HCEC 1CT (cell line): ENCODE measurements around the gene CARMIL1.

Source experiments
- DNase-seq: peaks from one replicate; pipeline ENCODE4 v3.0.0-alpha.2; 2017

CARMIL1 gene

DNA sequence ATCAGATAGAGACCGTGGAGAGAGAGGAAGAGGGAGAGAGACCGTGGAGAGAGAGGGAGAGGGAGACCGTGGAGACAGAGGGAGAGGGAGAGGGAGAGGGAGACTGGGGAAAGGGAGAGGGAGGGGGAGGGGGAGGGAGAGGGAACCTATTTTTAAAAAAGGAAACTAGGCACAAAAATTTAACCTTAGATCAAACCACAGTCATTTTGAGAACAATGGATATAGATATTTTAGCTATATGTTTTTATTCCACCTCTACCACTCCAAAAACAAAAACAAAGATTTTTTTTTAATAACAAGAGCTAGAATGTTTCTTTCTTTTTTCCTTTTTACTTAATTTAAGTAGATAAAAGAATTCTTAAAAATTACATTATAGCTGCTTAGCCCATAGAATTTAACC, 307.8 kb downstream of the CARMIL1 start:
- DNase-seq: no peak

DNA sequence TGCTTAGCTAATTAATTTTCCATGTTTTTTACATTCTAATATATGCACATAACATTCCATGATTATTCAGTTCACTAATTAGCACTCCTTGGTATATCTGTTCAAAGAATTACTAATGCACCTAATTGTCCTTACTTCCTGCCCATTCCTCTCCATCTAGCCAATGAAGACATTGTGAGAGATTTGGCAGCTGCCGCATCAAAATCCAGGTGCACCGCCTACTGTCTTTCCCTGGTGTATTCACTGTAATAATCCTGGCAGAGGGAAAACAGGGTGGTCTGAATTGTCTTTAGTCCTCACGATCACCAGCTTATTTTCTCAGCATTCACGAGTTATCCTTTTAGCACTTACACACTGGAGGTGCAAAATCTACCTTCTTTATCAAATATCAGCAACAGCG, 311.8 kb downstream of the CARMIL1 start:
- no peak for DNase-seq

DNA sequence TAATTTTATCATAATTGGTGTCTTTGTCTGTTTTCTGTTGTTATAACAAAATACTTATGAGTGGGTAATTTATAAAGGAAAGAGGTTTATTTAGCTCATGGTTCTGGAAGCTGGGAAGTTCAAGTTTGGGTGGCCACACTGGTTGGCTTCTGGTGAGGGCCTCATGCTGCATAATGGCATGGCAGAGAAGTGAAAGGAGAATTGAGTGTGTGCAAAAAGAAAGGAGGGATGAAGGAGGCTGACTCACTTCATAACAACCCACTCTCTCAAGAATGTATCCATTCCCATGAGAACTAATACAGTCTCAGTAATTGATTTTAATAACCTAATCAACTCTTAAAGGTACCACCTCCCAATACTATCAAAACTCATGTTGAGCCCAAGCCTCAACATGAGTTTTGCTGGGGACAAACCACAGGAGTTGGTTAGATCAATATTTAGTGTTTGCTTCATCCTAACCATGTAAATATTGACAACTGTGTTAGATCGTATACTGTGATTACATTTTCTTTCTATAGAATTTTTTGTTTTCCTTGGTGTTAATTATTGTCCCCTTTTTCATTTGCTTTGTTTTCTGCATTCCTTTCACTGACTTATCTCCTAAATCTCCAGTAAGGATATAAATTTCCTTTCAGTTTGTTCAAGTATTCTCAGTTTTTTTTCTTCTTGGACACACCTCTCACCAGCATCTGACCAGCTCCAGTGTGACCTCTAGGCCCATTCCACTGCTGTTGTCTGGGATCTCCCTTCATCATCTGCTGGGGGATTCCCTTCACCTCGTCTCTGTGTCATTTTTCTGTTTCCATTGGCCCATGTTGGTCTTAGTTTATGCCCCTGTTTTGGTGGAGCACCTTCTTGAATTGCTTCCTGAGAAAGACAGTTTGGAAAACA, 318.0 kb downstream of the CARMIL1 start:
- no peak for DNase-seq

DNA sequence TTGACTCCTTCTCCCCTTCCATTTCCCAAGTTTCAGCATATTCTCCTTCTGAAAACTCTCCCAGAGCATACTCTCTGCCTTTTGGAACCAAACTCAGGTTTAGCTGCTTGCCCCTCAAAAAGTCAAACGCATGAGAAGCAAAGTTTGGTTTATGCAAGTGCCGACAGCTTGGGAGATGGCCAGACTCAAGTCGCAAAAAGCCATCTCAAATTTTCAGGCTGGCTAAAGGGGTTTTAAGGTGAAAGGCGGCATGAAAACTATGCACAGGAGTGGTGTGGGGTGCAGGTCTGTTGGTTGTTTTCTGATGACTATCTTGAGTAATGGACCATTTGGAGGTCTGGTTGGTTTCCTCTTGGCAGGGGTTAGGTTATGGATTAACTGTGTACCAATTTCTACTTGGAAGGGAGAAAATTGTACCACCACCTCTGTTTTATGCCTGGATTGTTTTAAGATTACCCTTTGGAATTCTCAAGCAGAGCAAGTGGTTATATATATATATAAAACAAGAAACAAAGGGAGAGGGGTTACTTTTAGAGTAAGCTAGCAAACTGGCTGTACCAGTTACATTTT, 320.4 kb downstream of the CARMIL1 start:
- DNase-seq: no peak

DNA sequence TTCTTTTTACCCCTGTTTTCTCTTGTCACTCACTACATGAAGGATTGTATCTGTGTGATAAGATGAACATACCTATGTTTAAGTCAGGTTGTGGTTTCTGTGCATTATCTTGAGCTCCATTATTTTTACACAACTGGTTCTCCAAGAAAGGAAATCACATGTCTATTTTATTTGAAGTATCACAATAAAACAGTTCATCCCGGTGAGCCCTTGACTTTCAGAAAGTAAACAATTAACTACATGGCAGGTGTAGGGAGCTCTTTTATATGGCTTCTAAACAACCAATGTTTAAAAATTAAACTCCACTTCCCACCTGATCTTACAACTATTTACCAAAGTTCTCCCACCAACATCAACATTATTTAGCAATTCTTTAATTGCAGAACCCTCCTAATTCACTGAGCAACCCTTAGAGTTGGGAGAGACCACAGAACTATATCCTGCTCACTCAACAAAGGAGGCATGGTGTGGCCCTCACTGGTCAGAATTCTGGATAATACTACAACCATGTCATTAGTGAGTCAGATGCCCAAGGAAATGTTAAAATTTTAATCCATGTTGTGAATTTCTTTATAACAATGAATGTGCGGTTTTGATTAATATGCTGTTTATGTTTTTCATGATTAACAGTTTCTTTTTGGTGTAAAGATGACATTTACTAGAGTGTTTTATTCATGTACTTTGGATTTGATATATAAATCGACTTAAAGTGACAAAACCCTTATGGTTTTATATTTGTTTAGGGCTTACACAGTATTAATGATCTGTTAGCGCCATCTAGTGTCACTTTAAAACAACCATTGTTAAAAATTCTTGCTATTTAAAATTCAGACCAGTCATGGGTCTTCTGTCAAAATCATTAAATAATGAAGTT, 322.9 kb downstream of the CARMIL1 start:
- DNase-seq: peak; percentile 54

DNA sequence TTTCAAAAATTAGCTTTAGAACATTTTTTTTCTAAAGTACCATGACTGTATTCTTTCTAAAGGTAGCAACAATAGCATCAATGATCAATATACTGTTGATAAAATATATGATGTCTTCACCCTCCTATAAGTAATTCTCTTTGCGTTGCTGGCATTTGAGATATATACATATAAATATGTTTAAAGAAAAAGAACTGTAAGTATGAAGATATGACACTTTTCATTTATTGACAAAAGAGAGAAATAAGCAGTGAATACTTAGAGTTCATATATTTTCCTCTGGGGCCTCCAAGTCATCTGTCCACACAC, 323.5 kb downstream of the CARMIL1 start:
- DNase-seq: no peak

DNA sequence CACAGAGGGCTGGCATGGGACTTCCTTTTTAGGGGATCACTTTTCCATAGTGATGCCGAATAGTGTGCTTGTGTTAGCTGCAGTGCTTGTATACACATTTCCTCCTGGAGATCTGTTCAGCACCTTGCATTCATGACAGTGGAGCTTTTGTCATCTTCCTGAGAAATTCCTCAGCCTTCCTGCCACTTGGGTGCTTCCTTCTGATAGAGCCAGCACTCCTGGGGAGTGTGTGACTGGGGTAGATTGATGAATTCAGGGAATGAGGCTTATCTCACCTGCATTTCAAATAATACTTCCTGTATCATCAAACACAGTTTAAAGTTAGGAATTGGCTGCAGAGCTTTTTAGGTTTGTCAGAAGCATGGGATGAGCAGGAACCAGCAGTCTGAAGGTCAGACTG, 324.1 kb downstream of the CARMIL1 start:
- DNase-seq: no peak

DNA sequence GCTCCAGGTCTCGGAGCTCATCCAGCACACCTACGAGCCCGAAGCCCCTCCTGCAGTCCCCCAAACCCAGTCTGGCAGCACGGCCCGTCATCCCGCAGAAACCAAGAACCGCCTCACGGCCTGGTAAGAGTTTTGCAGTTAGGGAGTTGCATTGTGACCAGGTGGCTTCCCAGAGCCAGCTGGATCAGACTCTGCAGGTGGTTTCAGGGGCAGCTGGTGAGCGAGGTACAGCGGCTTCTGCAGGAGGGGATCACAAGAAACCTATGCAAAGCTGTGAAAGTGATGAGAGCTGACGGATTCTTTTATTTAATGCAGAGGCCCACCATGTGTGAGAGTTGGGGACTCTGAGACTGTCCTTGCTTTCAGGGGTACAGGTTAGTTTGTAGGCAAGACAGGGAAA, 327.0 kb downstream of the CARMIL1 start:
- DNase-seq: no peak

DNA sequence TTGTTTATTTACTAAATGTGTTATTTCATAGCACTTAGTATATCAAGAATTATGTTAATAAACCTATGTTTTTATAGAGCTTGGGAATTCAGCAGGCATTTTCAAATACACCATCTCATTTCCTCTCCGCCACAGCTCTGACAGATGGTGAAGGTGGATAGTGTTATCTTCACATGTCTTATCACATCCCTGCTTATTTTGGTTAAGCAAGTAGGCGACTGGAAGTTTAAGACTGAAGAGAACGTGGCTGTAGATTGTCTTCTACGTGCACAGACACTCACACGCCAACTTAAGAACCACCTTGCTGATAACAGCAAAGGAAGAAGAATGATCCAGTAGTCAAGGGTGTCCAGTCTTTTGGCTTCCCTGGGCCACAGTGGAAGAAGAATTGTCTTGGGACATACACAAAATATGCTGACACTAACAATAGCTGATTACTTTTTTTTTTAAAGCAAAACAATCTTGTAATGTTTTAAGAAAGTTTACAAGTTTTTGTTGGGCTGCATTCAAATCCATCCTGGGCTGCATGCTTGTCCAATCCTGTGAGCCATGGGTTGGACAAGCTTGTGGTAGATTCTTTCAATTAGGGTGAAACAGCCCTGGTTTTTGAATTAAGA, 329.5 kb downstream of the CARMIL1 start:
- DNase-seq: no peak

DNA sequence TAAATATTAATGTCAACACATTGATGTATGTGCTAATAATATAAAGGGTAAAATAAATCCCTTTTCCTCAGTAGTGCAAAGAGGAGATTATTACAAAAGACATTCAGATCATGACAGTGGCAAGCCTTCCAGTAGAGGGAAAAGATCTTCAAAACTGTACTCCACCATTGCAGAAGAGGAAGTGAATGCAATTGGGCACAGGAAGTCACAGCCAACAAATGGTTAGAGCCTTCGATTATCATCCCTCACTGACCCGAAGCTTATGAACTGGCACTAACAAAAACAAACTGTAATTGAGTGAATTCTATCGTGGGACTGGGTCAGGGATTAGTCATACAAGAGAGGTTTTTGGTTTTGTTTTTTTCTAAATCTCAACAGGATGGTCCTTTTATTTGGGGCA, 333.5 kb downstream of the CARMIL1 start:
- no peak for DNase-seq

DNA sequence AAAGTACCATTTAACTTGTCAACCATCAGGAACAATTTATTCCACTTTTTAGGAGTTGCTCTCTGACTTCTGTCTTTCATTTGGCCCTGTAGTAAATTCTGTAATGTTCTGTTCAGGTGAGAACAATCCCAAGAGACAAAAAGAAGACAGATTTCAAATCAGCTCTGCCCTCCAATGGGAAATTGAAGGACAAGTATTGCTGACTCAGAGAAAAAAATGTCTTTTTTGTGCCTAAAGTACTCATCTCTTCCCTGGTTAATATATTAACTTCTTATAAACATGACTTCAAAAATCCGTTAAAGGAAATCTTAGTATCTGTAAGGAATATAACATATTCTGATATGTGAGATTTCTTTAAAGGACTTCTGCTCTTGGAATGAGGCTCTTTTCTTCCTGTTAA, 334.2 kb downstream of the CARMIL1 start:
- DNase-seq: no peak

DNA sequence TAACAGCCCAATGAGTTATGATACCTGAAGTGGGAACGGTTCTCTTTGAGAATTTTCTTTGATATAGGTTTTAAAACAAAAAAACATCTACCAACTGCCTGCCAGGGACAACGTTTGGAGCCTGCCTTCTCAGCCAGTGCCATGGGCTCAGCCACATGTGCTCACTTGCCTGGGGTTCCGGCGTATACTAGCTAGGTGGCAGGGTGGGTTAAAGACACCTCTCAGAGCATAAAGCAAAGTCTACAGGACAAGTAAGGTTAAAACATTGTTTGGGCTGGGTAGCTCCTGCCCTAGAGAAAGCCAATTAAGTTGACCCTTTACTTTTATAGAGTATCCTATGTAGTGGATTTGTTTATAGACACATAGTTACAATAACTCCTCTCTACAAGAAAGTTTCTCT, 334.9 kb downstream of the CARMIL1 start:
- no peak for DNase-seq

DNA sequence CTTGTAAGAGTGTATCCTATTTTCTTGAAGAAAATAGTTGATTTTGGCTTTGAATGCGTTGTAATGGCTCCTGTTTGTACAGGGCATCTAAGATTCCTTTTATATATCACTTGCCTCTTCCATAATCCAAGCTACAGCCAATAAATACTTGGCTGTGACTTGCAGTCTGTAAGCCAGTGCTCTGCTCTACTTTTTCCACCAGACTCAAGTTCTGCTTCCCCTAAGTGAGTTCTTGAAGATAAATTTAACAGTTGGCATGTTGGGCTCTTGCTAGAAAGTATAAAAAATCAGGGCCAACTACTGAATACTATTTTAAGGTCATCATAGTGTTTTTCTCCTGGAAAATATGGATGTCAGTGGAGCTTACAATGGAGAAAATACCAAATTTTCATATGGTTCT, 336.3 kb downstream of the CARMIL1 start:
- DNase-seq: no peak

DNA sequence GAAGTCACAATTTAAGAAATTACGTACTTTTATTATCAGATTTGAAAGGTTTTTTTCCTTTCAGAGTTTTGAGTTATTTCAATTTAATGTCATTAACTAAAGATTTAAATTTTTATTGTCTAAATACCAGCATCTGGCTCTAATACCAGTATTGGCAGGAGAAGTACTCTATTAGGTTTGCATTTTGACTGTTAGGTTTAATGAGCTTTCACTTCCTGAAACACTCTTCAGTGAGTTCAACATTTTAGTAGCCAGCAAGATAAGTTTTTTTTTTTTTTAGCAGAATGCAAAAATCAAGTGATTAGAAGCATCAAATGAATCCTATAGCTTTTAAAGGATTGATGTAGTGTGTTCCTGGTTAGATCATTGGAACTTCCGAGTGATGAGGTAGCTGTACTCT, 338.8 kb downstream of the CARMIL1 start:
- no peak for DNase-seq

DNA sequence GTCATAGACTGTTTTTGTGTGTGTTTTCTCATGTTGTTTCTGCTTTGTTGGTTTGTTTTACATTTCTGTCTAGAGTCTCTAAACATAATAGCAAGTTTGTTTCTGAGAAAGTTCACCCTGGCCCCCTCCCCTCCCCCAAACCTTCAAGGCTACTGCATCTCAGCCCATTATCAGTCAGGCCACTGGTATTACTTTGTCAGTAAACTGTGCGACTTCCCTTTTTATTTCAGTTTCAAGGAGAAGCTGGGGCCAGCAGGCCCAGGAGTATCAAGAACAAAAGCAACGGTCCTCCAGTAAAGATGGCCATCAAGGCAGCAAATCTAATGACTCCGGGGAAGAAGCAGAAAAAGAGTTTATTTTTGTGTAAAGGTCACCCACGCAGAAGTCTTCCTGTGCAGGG, 340.0 kb downstream of the CARMIL1 start:
- no peak for DNase-seq

DNA sequence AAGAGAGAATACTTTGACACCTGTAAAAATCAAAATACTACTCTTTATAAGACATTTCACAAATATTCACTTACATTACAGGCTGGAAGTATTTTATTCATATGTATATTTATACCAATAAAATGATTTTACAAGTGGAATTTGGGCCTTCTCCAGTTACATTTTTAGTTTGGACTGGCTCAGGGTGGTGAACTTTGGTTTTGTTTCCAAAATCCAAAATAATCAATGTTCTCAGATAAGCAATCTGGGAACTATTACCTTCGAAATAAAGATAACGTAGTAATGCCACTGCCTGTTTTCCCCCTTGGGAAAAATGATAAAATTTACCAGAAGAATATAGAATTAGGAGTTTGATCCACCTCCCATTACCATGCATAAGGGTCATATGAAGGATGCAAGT, 341.2 kb downstream of the CARMIL1 start:
- no peak for DNase-seq

DNA sequence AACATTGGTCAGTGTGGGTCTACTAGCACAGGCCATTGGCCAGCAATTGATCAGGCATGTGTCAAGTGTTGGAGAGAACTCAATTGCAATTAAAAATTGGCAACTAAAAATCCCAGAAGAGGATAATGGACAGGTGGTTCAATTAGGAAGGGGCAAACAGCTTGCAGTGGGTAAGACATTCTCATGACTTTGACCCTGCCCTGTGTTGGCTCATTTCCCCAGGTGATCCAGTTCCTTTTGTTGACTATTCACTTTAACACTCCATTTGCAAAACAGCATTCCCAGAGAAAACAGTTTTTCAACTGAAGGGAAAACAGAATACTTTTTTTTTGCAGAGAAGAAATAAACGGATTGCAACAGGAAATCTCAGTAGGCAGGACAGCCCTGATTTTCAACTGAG, 343.9 kb downstream of the CARMIL1 start:
- DNase-seq: no peak

DNA sequence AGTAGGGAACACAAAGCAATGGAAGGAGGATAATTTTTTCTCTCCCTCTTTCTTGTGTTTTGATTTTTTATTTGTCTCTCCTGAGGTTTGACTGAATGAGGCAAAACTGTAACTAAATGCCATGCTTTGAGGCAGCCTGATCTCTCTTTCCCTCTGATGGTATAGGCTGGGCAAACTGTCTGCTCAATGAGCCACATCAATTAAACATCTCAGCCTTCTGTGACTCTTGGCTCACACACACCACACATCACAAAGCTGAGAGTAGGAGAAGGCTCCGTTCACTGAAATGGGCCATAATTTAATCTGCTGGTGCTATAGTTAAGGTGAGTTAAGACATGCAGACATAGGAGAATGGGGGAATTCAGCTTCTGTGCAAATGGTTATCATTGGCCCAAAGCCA, 344.7 kb downstream of the CARMIL1 start:
- DNase-seq: no peak

DNA sequence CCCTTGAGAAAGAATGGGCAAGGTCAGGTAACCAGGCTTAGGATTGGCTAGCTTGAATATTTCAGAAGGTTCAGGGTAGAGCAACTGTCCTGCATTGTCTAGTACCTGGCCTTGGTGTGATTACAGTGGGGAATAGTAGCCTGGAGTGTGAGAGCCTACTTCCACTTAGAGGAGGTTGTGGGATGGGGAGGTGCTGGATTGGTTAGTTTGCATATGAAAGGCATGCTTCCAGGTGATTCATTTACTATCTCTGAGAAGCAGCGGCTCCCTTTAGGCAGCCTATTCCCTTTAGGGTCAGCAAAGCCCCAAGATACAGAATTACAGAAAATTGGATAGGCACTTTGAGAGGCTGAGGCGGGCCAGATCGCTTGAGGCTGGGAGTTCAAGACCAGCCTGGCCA, 347.8 kb downstream of the CARMIL1 start:
- no peak for DNase-seq

DNA sequence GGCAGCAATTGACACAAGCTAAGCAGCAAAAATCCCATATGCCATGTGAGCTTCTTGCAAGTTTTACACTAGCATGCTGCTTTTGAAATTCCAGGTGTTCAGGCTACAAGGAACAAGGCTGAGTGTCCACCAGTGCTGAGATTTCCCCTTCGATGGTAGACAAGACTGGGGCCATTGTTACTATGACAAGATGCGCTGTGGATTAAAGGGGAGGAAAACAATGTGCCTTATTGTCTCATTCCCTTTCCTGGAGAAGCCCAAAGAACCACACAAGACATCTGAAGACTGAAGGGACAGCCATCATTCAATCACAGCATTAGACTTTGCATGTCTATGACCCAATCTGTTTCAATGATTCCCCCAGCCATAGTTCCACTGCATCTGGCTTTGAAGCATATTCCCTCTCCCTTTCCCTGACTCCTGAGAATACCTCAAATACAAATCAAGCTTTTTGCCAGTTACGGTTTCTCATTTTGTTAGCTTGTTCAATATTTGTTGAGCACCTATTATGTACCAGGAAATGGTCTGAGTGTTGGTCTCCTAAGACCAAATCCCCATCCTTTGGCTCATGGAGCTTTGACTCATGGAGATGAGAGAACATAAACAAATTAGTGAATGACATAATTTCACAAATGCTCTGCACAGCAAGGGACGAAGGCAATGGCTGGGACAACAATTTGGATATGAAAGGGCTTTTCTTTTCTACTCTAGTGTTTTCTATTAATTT, 349.5 kb downstream of the CARMIL1 start:
- no peak for DNase-seq

DNA sequence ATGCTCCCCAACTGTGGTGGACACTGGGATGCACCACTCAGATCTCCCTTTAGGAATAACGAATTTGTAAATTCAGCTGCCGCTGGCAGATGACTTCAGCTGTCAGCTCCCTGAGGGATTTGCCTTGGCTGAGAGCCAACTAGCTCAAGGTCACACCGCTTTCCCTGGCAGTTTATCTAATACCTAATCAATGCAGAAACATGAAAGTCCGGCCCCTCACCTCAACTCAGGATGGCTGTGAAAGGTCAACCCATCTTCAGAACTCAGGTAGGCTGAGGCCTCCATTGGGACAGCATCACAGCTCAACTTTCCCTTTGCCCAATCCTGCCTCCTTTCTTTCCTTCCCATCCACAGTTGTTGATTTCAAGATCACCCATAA, 350.0 kb downstream of the CARMIL1 start:
- no peak for DNase-seq

DNA sequence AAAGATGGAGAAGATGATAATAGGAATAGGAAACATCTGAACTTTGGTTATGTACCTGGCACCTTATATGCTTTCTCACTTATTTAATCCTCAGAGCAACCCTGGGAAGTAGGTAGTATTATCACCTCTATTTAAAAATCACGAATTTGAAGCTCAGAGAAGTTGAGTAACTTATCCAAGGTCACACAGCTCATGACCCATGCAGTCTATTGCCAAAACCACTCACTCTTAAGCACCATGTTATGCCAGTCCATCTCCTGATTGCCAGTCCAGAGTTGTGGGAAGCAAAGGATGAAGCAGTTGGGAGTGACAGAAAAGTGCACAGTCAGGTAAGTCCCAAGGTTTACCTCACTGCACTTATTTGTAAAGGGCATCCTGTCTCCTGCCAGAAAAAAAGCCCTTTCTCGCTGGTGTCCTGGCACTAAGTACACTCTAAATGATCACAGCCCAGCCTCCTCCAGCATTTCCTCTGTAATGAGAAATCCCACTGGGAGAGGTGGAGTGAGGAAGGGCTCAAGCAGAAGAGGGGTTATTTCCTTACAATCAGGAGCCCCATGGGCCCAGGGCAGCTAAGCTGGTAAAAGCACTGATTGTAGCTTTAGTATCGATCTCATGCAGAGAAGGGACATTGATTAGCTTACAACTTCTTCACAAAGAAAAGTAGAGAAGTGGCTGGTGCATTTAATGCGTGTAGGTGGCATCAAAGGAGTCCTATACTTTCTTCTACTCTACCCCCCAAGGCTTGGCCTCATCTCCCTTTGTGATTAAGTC, 351.5 kb downstream of the CARMIL1 start:
- DNase-seq: no peak
